ENCODE results near the gene SSC4D.

- no peak for TF ChIP-seq CHD1 (IDR thresholded peaks at IDR 0.05; ENCODE audit: low read length)
- no peak for TF ChIP-seq POLR2AphosphoS5 (IDR thresholded peaks at IDR 0.05; ENCODE audit: control insufficient read depth, insufficient read depth, low read depth, low read length)
- no peak for TF ChIP-seq CEBPZ (IDR thresholded peaks at IDR 0.05; ENCODE audit: borderline replicate concordance, low read depth, low read length)
These were observed 13.4 kb downstream of the SSC4D start for GRCh38 chr7:76395965-76396726.

Data from K562 (cell line).